SK-N-MC (cell line): ENCODE results near the gene LEF1.

Source experiments
- EZH2 ChIP-seq: fragments of 200-600 bp; sonication (generic); IDR thresholded peaks from one replicate; pipeline ENCODE4 v1.6.1; 2017; ENCODE audit warnings: antibody characterized with exemption
- POLR2AphosphoS5 ChIP-seq: IDR thresholded peaks from 2 replicates; pipeline ENCODE4 v1.6.1; 2012; ENCODE audit warnings: mild to moderate bottlenecking, low read depth, low read length, borderline replicate concordance

DNA sequence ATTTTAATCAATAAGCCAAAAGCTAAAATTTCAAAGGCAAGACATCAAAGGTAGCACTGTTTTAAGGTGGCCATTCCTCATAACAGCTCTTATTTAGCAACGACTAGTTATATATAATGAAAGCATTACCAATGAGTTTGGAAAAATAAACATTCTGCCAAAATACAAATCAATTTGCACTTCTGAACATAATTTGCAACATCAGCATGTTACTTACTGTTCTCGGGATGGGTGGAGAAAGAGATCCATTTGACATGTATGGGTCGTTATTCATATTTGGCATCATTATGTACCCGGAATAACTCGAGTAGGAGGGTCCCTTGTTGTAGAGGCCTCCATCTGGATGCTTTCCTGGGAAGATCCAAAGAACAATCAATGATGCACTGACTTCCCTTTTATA, 5.4 kb downstream of the LEF1 start:
- TF ChIP-seq EZH2, result no peak
- TF ChIP-seq POLR2AphosphoS5, result no peak
